Superior temporal gyrus (tissue), 1 donor: Measurements from ENCODE around the gene SLC46A2.

ENCODE experiments used
- DNase-seq: peaks from one replicate; pipeline ENCODE4 v3.0.0-alpha.2; 2016; ENCODE audit errors: extremely low spot score

Gene SLC46A2

GRCh38 chr9:112858005-112858404 lies 32.7 kb downstream of the SLC46A2 start:
- DNase-seq = no peak

GRCh38 chr9:112856843-112857242 lies 33.8 kb downstream of the SLC46A2 start:
- no peak for DNase-seq

GRCh38 chr9:112856200-112856599 lies 34.5 kb downstream of the SLC46A2 start:
- no peak for DNase-seq

GRCh38 chr9:112854657-112855056 lies 36.0 kb downstream of the SLC46A2 start:
- no peak for DNase-seq

GRCh38 chr9:112853882-112854585 lies 36.6 kb downstream of the SLC46A2 start:
- peak; percentile 49 for DNase-seq

DNA sequence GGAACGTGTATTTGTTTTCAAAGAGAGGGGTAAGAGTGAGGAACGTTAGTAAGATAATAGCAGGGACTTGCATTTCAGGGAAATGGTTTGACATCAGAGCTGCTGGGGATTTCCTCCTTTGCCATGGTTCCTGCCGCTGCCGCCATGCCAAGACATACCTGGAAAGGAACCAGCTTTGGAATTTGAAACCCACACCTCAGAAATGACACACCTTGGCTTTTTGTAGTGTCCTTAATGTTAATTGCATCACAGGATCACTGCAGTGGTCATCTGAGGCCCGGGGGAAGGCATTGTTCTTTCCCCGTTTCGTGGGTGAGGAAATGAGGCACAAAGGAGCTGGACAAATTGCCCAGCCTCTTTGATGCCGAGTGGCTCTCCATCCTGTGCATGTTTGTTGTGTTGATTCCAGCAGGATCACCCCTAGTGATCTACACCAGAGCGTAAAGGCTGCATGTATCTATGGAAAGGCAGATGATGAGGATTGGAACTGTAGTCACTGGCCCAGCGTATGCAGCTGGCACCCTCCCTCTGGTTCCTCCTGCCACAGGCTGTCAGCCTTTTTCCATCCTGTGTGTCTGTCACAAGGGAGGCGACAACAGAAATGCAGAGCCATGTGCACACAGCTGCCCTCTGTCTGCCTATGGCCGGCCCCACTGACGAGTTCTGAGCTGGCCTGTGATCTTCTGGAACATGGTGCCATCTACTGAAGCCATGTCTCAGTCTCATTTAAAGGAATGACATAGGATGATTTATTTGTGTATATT lies 37.8 kb downstream of the SLC46A2 start:
- DNase-seq = peak; percentile 86

DNA sequence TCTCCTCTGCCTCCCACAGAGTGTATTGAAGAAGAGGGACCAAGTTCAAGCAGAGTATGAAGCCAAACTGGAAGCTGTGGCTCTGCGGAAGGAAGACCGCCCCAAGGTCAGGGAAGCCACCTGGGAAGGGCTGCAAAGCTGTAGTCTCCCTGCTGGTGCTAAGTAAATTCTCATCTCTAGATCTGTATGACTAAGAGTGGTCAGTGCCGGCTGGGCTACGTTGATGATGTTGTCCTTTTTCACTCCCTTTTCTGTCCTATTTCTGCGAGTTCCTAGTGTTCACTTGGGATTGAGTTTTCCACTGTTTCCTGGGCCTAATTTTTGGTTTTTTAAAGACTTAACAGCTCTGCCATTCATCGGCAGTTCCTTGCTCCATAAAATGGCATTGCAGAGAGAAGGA lies 39.8 kb downstream of the SLC46A2 start:
- DNase-seq = no peak

DNA sequence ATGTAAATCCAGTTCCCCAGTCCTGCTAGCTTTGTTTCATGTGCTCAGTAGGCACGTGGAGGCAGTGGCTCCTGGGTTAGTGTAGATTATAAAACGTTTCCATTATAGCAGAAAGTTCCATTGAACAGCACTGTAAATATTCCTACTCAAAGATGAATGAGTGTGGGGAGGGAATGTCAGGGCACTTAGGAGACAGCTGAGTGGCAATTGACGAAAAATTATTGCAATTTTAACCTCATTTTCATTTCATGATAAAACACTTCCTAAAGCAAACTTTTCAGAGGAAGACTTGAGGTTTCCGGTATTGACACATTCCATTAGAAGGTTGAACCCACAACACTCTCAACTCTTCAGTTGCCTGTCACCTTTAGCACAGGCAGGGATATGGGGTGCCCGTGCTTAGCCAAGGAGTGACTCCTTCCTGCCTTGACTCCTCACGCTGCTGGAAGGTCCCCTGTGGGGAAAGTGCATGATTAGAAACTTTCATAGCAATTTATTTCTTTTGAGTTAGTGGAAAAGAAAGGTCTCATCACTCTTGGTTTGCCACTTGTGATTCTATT lies 41.2 kb downstream of the SLC46A2 start:
- DNase-seq = no peak

DNA sequence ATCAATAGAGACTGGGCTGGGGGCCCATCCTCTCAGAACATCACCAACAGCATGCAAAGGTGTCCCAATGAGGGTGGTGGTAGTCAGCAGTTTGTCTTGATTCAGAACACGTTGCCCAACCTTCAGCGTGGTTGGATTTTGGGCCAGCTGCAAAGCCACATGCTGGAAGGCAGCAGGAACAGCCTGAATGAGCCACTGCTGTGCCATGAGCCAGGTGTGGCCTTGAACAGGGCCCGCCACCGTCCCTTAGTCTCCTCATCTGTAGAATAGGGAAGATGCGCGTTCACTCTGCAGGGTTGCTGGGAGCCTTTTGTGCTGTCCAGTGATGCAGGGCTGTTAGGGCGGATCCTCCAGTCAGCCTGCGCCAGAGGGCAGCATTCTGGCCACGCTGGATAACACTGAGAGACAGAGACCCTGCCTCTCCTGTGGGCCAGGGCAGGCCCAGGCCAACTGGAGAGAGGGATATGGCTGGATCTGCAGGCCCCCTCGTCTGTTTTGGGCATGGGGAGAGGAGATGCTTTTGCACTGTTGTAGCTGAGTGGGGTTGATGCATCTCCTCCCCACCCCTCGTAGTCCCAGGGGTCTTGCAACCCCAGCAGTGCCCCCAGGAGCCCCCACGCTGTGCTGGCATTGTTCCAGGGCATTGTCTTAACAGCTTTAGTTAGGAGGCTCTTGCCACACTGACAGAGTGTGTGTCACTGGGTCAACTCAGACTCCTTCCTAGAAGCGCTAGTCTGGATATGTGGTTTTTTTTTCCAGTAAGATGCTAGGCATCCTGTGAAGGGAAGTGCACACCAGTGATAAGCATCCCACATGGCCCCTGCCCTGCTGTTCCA lies 42.1 kb downstream of the SLC46A2 start:
- DNase-seq = no peak

GRCh38 chr9:112846528-112847488 lies 43.9 kb downstream of the SLC46A2 start:
- peak; percentile 48 for DNase-seq

DNA sequence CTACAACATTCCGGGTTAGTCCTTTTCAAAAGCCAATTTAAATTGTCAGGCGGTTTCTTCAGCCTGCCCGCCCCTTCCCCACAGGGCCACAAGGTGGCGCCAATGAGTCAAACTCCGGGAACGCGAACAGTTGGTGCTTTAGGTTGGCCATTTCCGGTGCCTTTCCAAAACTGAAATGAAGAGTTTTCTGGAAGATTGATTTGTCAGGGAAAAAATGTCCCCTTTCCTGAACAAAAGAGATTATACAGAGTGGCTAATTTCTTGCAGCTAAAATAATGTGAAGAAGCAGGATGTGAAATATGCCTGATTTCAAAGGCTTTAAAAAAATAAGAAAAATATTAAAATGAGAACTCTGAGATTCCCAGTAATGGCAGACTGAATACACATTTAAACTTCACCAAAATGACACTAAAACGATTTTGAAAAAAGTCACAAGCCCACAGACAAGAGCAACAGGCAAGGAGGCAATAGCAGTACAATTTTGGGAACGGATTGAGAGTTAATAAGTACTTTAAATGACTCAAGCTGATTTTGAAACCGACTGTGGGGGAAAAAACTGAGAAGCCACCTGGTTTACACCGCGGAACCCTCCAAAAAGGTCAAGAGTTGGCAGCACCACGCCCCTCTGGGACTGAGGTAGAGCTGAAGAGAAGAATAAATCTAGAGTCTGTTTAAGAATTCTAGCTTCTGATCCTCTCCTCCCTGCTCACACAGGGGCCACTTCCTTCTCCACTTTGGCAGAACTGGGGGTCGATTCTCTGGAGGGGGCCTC lies 45.7 kb downstream of the SLC46A2 start:
- DNase-seq = peak; percentile 88

DNA sequence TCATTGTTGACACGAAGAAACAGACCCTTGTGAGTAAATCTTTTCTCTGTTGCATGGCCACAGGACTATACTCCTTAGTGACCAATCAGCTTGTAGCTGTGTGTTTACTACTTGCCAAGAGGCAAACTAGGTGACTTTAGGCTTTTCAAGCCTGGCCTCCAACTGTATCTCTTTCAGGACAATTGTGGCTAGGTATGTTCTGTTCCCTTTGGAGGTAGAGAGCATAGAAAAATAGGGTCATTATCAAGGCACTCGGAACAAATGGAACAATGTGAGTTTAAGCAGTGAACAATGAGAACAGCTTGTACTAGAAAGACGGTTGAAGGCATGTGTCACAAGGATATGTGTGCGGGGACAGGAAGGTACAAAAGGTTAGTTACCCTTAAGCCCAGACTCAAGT lies 48.1 kb downstream of the SLC46A2 start:
- DNase-seq = no peak

DNA sequence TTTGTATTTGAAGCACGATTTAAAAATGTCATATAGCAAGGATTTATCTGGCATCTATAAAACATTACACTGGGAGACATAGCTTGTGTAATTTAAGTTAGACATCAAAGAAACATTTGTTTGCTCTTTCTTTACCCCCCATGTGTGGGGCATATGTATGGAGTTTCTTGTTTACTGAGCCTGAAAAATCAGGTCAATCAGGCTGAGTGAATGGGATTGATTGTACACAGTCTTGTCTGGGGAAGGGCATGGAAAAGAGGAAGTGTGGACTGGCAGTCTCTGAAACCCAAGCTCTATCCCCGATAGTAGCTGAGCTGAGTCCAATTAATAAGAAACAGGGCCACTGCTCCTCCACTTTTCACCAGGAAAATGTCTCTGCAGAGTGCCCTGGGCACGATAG lies 49.4 kb downstream of the SLC46A2 start:
- DNase-seq = peak; percentile 67

GRCh38 chr9:112839331-112839730 lies 51.3 kb downstream of the SLC46A2 start:
- DNase-seq = no peak

DNA sequence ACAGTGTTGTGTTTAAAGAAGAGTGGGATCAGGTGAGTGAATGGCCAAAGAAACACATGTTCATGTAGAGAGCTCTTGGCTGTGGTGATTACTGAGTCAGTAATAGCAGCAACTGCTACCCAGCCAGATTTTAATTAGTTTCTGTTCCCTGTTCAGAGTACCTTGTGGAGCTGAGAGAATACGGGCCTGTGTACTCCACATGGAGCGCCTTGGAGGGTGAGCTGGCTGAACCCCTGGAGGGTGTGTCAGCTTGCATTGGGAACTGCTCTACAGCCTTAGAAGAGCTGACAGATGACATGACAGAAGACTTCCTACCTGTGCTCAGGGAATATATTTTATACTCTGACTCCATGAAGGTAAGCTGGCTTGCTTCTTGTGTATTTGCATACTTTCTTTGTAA lies 52.3 kb downstream of the SLC46A2 start:
- DNase-seq = no peak

GRCh38 chr9:112836394-112836793 lies 54.3 kb downstream of the SLC46A2 start:
- DNase-seq = no peak

DNA sequence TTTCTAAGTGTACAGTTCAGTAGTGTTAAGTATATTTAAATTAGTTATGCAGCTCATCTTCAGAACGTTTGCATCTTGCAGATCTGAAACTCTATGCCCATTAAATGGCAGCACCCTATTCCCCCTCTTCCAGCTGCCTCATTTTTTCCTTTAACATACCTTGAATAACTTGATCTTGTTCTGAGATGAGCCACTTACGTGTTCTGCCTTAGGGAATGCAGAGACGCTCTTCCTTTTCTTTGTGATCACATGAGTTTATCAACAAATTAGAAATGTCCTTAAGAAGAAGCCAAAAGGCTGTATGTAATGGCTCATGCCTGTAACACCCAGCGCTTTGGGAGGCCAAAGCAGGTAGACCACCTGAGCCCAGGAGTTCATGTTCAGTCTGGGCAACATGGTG lies 57.6 kb downstream of the SLC46A2 start:
- no peak for DNase-seq

DNA sequence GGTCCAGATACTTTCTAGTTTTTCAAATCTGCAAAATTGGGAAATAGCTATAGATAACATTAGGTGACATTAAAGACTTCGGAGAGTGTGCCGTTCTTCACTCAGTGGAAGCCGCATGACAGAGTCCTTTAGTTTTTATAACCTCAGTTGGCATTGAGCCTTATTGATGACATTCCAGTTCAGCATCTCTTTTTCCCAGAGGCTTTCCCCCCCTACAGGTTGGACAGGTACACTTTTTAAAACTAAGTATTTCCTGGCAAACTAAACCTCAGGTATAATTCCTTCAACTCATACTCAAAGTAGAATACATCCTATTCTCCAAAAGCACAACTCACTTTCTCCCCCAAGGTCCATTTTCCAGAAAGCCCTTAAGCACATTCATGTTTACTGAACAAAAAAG lies 58.7 kb downstream of the SLC46A2 start:
- no peak for DNase-seq

- DNase-seq = no peak
Observed at GRCh38 chr9:112831281-112831851, 59.3 kb downstream of the SLC46A2 start.
